ENCODE measurements around the gene SRL. TPM values are rescaled to one million over a fixed set of nuclear protein-coding genes. Genes with fewer than 3 reads are reported as not detected.
"Not testable (repeated sequence)": the region's sequence is repeated elsewhere in the genome, so short reads cannot be mapped to it uniquely, and the experiment has no call there.

SRL gene
- polyA plus RNA-seq, 1 donor: 671 TPM

DNA sequence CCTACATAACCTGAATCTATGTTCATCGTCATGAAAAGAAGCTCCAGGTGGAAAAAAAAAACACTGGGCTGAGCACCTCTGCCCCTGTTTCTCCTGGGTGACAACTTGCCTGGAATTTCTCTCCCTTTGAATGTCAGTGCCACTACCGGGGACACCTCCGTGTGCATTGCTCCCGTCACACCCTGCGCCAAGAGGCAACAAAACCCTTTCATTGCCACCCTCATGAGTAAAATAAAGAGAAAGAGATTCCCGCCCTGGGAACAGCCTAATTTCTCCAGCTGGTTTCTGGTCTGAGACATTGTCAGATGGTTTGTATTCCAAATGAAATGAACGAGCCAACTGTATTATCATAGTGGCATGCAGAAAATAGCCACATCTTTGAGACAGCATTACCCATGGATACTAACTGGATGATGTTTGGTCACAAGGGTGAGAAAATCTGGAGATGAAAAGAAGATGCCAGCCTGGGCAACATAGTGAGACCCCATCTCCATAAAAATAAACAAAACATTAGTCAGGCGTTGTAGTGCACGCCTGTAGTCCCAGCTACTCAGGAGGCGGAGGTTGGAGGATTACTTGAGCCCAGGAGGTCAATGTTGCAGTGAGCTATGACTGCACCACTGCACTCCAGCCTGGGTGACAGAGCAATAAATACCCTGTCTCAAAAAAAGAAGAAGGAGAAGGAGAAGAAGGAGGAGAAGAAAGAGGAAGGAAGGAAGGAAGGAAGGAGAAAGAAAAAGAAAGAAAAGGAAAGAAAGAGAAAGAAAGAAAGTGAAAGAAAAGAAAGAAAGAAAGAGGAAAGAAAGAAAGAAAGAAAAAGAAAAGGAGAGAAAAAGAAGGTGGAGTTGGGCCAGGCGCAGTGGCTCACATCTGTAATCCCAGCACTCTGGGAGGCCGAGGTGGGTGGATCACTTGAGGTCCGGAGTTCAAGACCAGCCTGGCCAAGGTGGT lies 83.5 kb downstream of the SRL start:
- no peak for DNase-seq

DNA sequence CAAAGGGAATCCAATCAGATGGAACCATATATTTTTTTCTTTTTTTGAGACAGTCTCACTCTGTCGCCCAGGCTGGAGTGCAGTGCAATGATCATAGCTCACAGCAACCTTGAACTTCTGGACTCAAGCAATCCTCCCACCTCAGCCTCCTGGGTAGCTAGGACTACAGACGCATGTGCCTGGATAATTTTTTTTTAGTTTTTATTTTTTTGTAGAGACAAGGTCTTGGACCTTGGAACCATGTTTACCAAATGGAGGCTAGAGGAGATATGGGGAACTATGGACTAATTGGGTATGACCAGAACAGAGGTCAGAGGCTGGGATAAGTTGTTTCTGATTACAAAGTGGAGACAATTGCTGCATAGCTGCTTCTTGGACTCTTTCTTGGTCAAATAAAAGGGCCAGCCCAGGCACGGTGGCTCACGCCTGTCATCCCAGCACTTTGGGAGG lies 84.5 kb downstream of the SRL start:
- DNase-seq: no peak

DNA sequence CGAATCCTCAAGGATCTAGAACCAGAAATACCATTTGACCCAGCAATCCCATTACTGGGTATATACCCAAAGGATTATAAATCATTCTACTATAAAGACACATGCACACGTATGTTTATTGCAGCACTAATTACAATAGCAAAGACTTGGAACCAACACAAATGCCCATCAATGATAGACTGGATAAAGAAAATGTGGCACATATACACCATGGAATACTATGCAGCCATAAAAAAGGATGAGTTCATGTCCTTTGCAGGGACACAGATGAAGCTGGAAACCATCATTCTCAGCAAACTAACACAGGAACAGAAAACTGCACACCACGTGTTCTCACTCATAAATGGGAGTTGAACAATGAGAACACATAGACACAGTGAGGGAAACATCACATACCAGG lies 85.4 kb downstream of the SRL start:
- not testable (repeated sequence) for DNase-seq

DNA sequence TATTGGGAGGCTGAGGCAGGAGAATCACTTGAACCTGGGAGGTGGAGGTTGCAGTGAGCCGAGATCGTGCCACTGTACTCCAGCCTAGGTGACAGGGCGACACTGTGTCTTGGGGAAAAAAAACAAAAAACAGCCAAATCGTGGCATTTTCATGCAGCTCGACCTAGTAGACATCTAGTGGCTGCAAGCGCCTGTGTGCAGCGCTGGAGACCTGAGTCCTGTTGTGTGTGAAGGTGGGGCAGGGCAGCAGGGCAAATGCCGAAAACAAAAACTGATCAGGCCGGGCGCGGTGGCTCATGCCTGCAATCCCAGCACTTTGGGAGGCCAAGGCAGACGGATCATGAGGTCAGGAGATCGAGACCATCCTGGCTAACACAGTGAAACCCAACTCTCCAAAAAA lies 88.5 kb downstream of the SRL start:
- not testable (repeated sequence) for DNase-seq

DNA sequence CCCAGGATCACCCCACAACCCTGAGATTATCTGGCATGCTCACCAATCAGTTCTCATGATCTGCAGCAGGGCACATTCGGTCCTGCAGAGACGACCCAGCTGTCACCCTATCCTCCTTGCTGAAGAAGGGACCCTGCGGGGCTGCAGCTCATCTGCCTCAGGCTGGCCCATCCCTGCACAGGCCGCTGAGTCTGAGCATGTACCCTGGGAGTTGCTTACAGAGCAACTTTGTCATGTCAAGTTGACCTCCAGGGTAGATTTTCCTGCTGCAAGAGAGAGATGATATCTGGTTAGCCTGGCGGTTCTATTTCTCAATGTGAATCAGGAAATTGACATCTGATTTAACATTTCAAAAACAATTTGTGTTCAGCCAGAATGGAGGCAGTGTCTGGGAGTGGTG lies 89.6 kb downstream of the SRL start:
- no peak for DNase-seq

DNA sequence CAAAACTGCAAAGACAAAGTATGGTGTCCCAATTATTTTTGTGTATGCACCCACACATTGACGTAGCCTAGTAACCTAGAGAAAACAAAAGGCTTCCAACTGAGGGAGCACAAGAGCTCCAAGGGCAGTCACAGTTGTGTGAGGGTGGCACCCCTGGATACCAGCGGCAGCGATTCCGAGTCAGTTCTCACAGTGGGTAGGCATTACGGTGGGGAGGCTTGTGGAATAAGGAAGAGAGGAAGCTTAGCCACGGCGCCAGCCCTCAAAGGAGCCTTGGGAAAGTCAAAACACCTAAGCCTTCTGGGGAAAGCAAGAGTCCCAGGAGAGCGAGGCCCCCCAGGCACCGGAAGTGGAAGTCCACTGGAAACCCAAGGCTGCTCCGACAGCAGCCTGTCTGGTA lies 94.6 kb downstream of the SRL start:
- DNase-seq: no peak

DNA sequence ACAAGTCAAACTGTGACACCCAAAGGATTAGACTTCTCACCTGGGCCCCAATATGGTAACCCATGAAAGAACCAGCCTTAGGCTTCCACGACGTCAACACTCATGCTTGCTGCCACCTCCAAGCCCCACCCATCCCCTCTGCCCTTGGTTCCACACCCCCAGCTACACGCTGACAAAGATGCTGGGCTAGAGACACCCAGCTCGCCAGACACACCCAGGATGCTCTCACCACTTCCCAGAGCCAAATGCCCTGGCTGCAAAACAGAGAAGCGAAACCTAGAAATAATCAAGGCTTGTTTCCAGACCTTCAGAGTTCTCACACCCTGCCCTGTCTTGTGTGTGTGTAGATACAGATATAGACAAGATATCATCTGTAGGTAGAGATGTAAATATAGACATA lies 99.6 kb downstream of the SRL start:
- DNase-seq: no peak

DNA sequence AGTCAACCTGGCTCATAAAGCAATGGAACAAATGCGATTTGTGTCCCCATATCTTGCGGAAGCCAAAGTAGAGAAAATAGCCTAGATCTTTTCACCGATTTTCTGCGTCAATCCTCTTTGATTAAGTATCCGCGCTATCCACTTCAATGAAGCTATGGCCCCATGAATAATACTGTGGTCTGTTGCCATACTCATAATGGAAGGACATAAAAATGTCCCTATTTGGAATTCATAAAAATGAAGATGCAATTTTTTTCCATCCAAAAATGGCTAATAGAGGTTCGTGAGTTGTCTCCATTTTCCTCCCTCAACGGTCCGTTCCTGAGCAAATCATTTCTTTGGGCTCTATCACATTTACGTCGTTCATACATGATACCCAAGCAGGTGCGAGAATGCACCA lies 100.3 kb downstream of the SRL start:
- no peak for DNase-seq

DNA sequence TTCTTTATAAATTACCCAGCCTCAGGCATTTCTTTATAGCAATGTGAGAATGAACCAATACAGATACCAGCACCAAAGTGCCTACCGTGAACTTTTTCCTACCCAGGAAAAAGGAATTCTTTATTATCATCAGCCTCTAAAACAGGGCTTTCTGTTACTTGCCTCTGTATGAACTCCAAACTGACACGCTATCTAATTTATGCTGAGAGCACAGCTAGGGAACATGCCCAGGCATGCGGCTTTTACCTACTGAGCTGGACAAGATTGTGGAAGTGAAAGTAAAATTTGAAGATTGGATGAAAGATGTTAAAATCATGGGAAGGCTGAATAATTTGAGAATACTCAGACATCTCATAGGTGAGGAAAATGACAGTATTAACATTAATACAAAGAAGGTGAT lies 101.2 kb downstream of the SRL start:
- no peak for DNase-seq

DNA sequence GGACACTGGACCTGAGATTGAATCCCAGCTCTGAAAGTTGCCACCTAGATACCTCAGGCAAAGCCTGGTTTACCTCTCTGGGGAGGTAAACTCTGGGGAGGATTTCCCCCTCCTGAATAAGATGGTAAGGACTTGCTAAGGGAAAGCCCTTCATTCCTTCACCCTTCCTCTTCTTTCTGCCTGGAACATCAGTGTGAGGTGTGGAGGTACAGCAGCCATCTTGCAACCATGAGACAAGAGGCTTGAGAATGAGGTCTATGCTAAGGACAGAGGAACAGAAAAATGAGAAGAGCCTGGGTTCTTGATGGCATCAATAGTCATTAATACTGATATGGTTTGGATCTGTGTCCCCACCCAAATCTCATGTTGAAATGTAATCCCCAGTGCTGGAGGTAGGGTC lies 101.9 kb downstream of the SRL start:
- DNase-seq: no peak

Other genes starting within 250 kb of the SRL start
- 19.3 TPM for gene ADCY9, start 125.6 kb downstream of the SRL start, polyA plus RNA-seq (ENCODE audit: insufficient read length)
- 14.8 TPM for gene TFAP4, start 30.9 kb upstream of the SRL start, polyA plus RNA-seq (ENCODE audit: insufficient read length)
- gene GLIS2, start 74.0 kb upstream of the SRL start, polyA plus RNA-seq (ENCODE audit: insufficient read length): 25.8 TPM
- gene PAM16, start 109.2 kb upstream of the SRL start, polyA plus RNA-seq (ENCODE audit: insufficient read length): 28.9 TPM
- 12.6 TPM for gene VASN, start 129.8 kb upstream of the SRL start, polyA plus RNA-seq (ENCODE audit: insufficient read length)
- 26.1 TPM for gene CORO7, start 174.5 kb upstream of the SRL start, polyA plus RNA-seq (ENCODE audit: insufficient read length)
- 34.9 TPM for gene DNAJA3, start 183.8 kb upstream of the SRL start, polyA plus RNA-seq (ENCODE audit: insufficient read length)
- gene NMRAL1, start 232.5 kb upstream of the SRL start, polyA plus RNA-seq (ENCODE audit: insufficient read length): 16.0 TPM
- gene HMOX2, start 234.3 kb upstream of the SRL start, polyA plus RNA-seq (ENCODE audit: insufficient read length): 37.9 TPM

Data from hindlimb muscle (tissue), 1 donor.